BE2C (cell line): ENCODE measurements around the gene BATF.

ENCODE experiments used
- DNase-seq: peaks from one replicate; pipeline ENCODE4 v3.0.0-alpha.2; 2020
- H3K27me3 ChIP-seq: fragments of 250-450 bp; sonication (Bioruptor Pico); 2 replicates; pipeline ENCODE4 v1.5.1; 2020; ENCODE audit warnings: mild to moderate bottlenecking
- H3K36me3 ChIP-seq: fragments of 250-450 bp; sonication (Bioruptor Pico); 2 replicates; pipeline ENCODE4 v1.5.1; 2020; ENCODE audit warnings: mild to moderate bottlenecking
- H3K4me1 ChIP-seq: fragments of 250-450 bp; sonication (Bioruptor Pico); 2 replicates; pipeline ENCODE4 v1.5.1; 2020
- H3K4me3 ChIP-seq: 2 replicates; pipeline ENCODE4 v1.5.1; 2011; ENCODE audit warnings: low read depth, low read length
- H3K9me3 ChIP-seq: fragments of 250-450 bp; sonication (Bioruptor Pico); 2 replicates; pipeline ENCODE4 v1.5.1; 2020
- CTCF ChIP-seq: IDR thresholded peaks from 2 replicates; pipeline ENCODE4 v1.5.1; 2012; ENCODE audit warnings: mild to moderate bottlenecking, low read depth, low read length

The BATF gene

DNA sequence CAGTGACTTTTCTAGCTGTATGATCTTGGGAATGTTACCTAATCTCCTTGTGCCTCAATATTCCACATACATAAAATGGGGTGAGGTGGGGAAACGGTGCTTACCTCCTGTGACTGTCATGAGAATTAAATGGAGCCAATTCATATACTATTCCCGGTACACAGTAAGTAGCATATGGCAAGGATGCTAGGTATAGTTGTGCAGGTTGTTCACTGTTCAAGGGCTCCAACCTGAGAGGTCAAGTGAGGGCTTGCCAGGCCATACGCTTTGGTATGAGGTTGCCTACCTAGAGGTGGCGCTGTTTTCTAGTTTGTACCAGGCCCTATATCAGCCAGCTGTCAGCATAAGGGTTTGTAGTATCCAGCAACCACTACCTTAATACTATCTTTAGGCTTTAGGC is 3.6 kb upstream of the BATF start:
- Histone ChIP-seq H3K27me3 (0 out of 2 replicates have a peak, but pooled peaks cover 5% of the 10 kb centered on the region), H3K9me3 (no peaks in the 10 kb centered on the region; the same call in 1 of the 2 replicates), H3K4me3 (no peak overlapping the region), H3K4me1 (no peaks in the 10 kb centered on the region), H3K36me3 (no peaks in the 10 kb centered on the region)
- no peak for DNase-seq
- TF ChIP-seq CTCF: peak; percentile 36

DNA sequence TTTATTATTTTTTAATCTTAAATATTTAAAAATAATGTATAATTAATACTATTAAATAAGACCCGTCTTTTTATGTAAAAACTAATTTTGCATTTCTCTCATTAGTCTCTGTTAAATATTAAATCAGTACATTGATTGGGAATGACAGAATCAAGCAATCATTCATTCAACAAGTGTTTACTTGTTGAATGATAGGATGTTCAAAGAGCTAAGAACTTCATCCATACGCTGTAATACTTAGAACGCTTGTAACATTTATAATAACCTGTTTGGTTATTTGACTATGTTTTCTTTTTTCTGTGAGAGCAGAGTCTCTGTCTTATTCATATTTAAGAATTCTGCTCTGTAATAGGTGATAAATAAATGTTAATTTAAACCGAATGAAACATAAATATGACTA is 2.9 kb upstream of the BATF start:
- no peak for TF ChIP-seq CTCF
- no peak for DNase-seq

DNA sequence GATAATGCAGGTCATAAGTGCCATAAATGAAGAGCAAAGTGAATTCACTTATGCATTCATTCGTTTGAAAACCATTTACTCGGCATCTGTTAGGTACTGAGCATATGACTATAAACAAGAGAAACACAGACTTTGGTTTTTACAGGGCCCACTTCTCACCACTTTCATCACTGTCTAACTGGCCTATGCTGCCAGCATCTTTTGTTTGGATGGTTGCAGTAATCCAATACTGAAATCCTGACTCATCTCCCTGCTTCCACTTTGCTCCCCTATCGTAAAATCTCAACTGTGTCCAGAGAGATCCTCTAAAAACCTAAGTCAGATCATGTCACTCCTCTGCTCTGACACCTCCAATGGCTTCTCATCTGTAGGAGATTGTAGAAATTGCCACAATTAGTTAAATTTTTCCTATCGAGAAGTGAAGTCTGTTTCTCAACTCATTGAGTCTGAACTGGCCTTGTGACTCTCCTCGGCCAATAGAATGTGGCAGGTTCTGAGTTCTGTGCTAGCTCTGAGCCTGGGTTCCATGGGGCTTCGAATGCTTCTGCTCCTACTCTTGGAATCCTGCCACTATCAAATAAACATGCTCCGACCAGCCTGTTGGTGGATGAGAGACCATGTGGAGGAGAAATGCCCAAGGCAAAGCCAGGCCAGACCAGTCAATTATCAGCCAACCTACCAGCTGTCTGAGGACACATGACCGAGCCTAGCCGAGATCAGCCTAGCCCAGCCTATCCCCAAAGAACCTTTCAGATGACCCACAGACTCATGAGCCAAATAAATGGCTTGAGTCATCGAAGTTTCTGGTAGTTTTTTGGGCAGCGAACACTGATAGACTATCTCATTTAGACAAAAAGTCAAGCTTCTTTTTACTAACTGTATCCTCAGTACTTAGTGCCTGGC is 2.2 kb upstream of the BATF start:
- H3K9me3 ChIP-seq: no peaks in the 10 kb centered on the region; the same call in 1 of the 2 replicates
- no peak for TF ChIP-seq CTCF
- no peaks in the 10 kb centered on the region for H3K4me1 ChIP-seq
- no peaks in the 10 kb centered on the region for H3K36me3 ChIP-seq
- H3K4me3 ChIP-seq: no peak overlapping the region
- H3K27me3 ChIP-seq: 0 out of 2 replicates have a peak, but pooled peaks cover 5% of the 10 kb centered on the region
- DNase-seq: peak; percentile 23

More for the DNA sequence above, 2.9 kb upstream of the BATF start:
- H3K36me3 ChIP-seq: no peaks in the 10 kb centered on the region
- no peak overlapping the region for H3K4me3 ChIP-seq
- no peaks in the 10 kb centered on the region for H3K4me1 ChIP-seq
- no peaks in the 10 kb centered on the region; the same call in 1 of the 2 replicates for H3K9me3 ChIP-seq
- H3K27me3 ChIP-seq: 0 out of 2 replicates have a peak, but pooled peaks cover 5% of the 10 kb centered on the region

DNA sequence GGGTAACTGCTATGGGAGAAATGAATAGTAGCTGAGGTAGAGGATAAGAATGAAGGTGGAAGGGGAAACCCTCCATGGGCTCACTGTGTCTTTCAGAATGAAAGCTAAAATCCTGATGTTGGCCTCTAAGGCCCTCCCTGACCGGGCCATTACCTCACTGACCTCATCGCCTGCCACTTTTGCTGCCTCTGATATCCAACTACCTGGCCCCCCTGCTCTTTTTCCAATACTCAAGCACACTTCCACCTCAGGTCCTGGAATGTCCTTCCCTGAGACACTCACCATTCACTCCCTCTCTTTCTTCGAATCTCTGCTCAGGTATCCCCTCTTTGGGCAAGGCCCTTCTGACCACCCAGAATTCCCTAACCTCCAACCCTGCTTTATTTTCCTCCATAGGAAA is 1.4 kb upstream of the BATF start:
- Histone ChIP-seq H3K9me3 (no peaks in the 10 kb centered on the region; the same call in 1 of the 2 replicates), H3K4me1 (no peaks in the 10 kb centered on the region), H3K27me3 (0 out of 2 replicates have a peak, but pooled peaks cover 5% of the 10 kb centered on the region), H3K4me3 (no peak overlapping the region), H3K36me3 (no peaks in the 10 kb centered on the region)
- TF ChIP-seq CTCF: no peak
- no peak for DNase-seq

GRCh38 chr14:75521415-75522199 is 662 bp upstream of the BATF start:
- no peak for DNase-seq
- Histone ChIP-seq H3K36me3 (no peaks in the 10 kb centered on the region), H3K9me3 (no peaks in the 10 kb centered on the region; the same call in 1 of the 2 replicates), H3K4me3 (no peak overlapping the region), H3K4me1 (no peaks in the 10 kb centered on the region), H3K27me3 (0 out of 2 replicates have a peak, but pooled peaks cover 5% of the 10 kb centered on the region)
- TF ChIP-seq CTCF: no peak
